HUES6 (cell line): Measurements from ENCODE around the gene PLEKHG7.
"Not testable (repeated sequence)": the region's sequence is repeated elsewhere in the genome, so short reads cannot be mapped to it uniquely, and the experiment has no call there.

Experiments
- H3K27ac ChIP-seq: 2 replicates; pipeline ENCODE4 v1.7.0; 2013; ENCODE audit warnings: low read depth, mild to moderate bottlenecking, low read length, inconsistent platforms
- H3K27me3 ChIP-seq: 2 replicates; pipeline ENCODE4 v1.6.1; 2013; ENCODE audit warnings: low read length; ENCODE audit not compliant: control insufficient read depth, insufficient read depth
- H3K36me3 ChIP-seq: 2 replicates; pipeline ENCODE4 v1.6.1; 2013; ENCODE audit warnings: low read length; ENCODE audit not compliant: control insufficient read depth, insufficient read depth
- H3K4me1 ChIP-seq: 2 replicates; pipeline ENCODE4 v1.6.1; 2013; ENCODE audit warnings: low read length; ENCODE audit not compliant: control insufficient read depth, insufficient read depth
- H3K4me3 ChIP-seq: 2 replicates; pipeline ENCODE4 v1.5.1; 2013; ENCODE audit warnings: low read depth, low read length
- H3K9ac ChIP-seq: one replicate; pipeline ENCODE4 v1.6.1; 2013; ENCODE audit warnings: mild to moderate bottlenecking, low read length
- H3K9me3 ChIP-seq: 2 replicates; pipeline ENCODE4 v1.6.1; 2013; ENCODE audit warnings: low read depth, low read length; ENCODE audit not compliant: control insufficient read depth, insufficient read depth

Gene PLEKHG7

GRCh38 chr12:92745856-92746550 lies 43.2 kb downstream of the PLEKHG7 start:
- no peak overlapping the region for H3K4me3 ChIP-seq
- no peak overlapping the region for H3K27ac ChIP-seq
- H3K9me3 ChIP-seq: no peaks in the 10 kb centered on the region
- H3K36me3 ChIP-seq: no peaks in the 10 kb centered on the region
- no peaks in the 10 kb centered on the region for H3K27me3 ChIP-seq
- no peak overlapping the region for H3K9ac ChIP-seq
- H3K4me1 ChIP-seq: no peaks in the 10 kb centered on the region

DNA sequence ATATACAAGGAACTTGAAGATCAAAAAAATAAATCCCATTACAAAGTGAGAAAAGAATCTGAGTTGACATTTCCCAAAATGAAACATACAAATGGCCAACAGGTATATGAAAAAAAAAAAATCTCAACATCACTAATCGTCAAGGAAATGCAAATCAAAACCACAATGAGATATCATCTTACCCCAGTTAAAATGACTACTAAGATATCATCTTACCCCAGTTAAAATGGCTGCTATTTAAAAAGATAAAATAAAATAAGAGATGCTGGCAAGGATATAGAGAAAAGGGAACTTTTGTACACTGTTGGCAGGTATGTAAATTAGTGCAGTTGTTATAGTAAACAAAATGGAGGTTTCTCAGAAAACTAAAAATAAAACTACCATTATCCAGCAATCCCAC lies 44.4 kb downstream of the PLEKHG7 start:
- Histone ChIP-seq H3K9ac (no peak overlapping the region), H3K9me3 (no peaks in the 10 kb centered on the region), H3K4me1 (no peaks in the 10 kb centered on the region), H3K27me3 (no peaks in the 10 kb centered on the region), H3K36me3 (no peaks in the 10 kb centered on the region), H3K27ac (no peak overlapping the region), H3K4me3 (no peak overlapping the region)

GRCh38 chr12:92749691-92750090 lies 46.9 kb downstream of the PLEKHG7 start:
- not testable (repeated sequence) for H3K9ac ChIP-seq, H3K27me3 ChIP-seq

DNA sequence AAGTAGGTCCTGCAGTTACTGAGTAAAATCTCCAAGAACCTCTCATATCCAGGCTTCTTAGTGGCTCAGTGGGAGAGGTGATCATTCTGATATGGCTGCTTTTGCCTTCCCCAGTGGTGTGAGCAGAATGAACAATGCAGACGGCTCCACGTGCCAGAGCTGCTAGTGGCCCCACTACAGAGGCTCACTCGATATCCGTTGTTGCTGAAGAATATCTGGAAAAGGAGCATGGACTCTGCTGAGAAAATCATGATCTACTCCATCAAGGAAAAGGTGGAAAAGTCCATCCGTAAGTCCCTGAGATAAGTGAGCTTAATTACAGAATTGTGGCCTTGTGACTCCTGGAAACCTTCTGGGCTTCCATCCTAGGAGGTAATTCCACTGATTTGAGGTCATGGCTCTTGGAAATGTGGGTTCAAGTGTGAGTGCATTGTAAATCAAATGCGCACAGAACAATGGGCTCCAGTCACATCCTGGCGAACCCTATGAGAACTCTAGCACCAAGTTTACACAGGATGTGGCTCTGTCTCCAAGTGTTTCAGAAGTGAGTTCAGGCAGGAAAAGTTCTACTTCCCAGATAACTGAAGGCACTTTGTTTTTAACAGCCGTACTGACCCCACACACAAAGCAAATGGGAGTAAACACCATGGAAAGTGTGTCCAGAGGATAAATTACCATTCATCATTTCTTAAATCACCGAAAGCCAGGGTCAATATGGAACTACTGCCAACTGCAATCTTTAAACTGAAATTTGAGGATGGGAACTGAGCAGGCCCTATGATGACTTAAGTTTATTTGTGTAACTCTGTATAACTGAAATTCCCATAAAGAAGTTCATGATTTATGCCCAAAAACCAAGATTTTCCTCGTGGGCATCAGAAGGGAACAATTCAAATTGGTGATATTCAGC lies 51.4 kb downstream of the PLEKHG7 start:
- no peaks in the 10 kb centered on the region for H3K4me1 ChIP-seq
- H3K27me3 ChIP-seq: no peaks in the 10 kb centered on the region
- no peak overlapping the region for H3K27ac ChIP-seq
- H3K36me3 ChIP-seq: no peaks in the 10 kb centered on the region
- H3K9me3 ChIP-seq: no peaks in the 10 kb centered on the region
- no peak overlapping the region for H3K9ac ChIP-seq
- no peak overlapping the region for H3K4me3 ChIP-seq

More at GRCh38 chr12:92749691-92750090, 46.9 kb downstream of the PLEKHG7 start:
- H3K4me1 ChIP-seq, H3K36me3 ChIP-seq, H3K27ac ChIP-seq, H3K4me3 ChIP-seq, H3K9me3 ChIP-seq: not testable (repeated sequence)

DNA sequence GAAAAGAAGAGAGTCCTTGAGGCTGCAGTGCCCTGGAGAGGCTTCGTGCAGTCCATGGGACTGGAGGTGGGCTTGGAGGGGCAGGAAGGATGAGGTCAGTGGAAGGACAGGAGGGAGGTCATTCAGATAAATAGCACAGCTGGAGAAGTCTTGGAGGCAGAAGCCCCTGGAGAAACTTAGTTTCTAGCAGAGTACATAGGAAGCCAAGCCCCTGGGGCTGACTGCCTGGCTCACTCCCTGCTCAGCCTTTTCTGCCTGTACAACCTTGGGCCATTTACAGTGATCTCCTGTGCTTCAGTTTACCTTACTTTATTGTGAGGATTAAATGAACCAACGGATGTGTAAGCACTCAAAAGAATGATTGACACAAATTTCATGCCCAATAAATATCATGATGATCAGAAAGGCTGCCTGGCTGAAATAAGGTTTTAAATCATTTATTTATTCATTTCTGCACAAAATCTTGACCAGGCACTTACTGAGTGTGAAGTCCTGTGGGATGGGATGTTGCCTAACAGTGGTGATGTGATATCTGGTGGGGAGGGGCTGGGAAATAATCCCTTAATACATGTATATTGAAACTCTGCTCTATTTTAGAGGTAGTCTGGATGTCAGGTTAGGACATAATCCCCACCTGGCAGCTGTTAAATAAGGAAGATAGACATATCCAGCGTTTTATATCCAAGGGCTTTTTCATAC lies 54.3 kb downstream of the PLEKHG7 start:
- no peaks in the 10 kb centered on the region for H3K36me3 ChIP-seq
- H3K4me1 ChIP-seq: no peaks in the 10 kb centered on the region
- no peak overlapping the region for H3K9ac ChIP-seq
- H3K27ac ChIP-seq: no peak overlapping the region
- H3K9me3 ChIP-seq: no peaks in the 10 kb centered on the region
- H3K4me3 ChIP-seq: no peak overlapping the region
- H3K27me3 ChIP-seq: no peaks in the 10 kb centered on the region

- Histone ChIP-seq H3K9ac (no peak overlapping the region), H3K27me3 (no peaks in the 10 kb centered on the region), H3K27ac (no peak overlapping the region), H3K4me3 (no peak overlapping the region), H3K36me3 (no peaks in the 10 kb centered on the region), H3K9me3 (no peaks in the 10 kb centered on the region), H3K4me1 (no peaks in the 10 kb centered on the region)
Measured at GRCh38 chr12:92757597-92758121, 54.9 kb downstream of the PLEKHG7 start.

- Histone ChIP-seq H3K27me3 (no peaks in the 10 kb centered on the region), H3K27ac (no peak overlapping the region), H3K4me1 (no peaks in the 10 kb centered on the region), H3K4me3 (no peak overlapping the region), H3K9ac (no peak overlapping the region), H3K36me3 (no peaks in the 10 kb centered on the region), H3K9me3 (no peaks in the 10 kb centered on the region)
Measured at GRCh38 chr12:92759634-92760268, 57.0 kb downstream of the PLEKHG7 start.

DNA sequence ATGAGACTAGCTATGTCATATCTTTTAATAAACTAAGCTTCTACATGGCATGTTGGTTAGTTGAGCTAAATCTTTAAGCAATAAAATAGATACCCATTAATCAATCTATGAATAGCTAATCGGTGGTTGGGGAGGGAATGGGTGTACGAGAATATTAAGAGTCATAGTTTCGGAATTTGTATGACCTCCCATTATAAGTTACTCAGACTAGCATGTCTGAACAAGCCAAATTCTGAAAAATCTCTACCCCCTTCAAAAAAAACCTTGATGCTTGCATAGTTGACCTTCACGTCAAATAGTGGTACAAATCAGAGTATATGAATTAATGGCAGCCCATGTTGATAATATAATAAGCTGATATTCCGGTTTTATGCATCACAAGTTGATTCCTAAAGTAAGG lies 60.0 kb downstream of the PLEKHG7 start:
- Histone ChIP-seq H3K27ac (no peak overlapping the region), H3K4me3 (no peak overlapping the region), H3K9me3 (no peaks in the 10 kb centered on the region), H3K4me1 (no peaks in the 10 kb centered on the region), H3K9ac (no peak overlapping the region), H3K36me3 (no peaks in the 10 kb centered on the region), H3K27me3 (no peaks in the 10 kb centered on the region)

DNA sequence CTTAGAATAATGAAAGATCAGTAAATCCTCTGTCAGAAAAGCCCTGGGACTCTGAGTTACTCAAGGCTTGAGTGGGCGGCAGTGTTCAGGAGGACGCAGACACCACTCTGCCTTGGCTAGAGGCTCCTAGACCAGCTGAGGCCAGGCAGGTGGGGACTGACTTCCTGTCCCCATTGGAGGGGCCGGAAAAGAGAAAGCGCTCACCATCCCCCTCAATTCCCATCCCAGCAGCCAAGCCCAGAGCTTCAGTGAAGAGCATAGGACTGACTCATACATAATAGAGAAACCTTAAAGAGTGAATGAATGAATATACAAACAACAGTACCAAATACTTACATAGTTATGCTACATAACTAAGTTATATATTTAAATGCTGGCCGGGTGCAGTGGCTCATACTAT lies 62.0 kb downstream of the PLEKHG7 start:
- Histone ChIP-seq H3K36me3 (no peaks in the 10 kb centered on the region), H3K4me3 (no peak overlapping the region), H3K27me3 (no peaks in the 10 kb centered on the region), H3K9ac (no peak overlapping the region), H3K4me1 (no peaks in the 10 kb centered on the region), H3K27ac (no peak overlapping the region), H3K9me3 (no peaks in the 10 kb centered on the region)

GRCh38 chr12:92765871-92766270 lies 63.1 kb downstream of the PLEKHG7 start:
- H3K27me3 ChIP-seq: no peaks in the 10 kb centered on the region
- no peaks in the 10 kb centered on the region for H3K9me3 ChIP-seq
- H3K4me1 ChIP-seq: no peaks in the 10 kb centered on the region
- no peak overlapping the region for H3K9ac ChIP-seq
- no peak overlapping the region for H3K4me3 ChIP-seq
- H3K27ac ChIP-seq: no peak overlapping the region
- no peaks in the 10 kb centered on the region for H3K36me3 ChIP-seq
